ENCODE data around the gene ULBP1.

Gene ULBP1

DNA sequence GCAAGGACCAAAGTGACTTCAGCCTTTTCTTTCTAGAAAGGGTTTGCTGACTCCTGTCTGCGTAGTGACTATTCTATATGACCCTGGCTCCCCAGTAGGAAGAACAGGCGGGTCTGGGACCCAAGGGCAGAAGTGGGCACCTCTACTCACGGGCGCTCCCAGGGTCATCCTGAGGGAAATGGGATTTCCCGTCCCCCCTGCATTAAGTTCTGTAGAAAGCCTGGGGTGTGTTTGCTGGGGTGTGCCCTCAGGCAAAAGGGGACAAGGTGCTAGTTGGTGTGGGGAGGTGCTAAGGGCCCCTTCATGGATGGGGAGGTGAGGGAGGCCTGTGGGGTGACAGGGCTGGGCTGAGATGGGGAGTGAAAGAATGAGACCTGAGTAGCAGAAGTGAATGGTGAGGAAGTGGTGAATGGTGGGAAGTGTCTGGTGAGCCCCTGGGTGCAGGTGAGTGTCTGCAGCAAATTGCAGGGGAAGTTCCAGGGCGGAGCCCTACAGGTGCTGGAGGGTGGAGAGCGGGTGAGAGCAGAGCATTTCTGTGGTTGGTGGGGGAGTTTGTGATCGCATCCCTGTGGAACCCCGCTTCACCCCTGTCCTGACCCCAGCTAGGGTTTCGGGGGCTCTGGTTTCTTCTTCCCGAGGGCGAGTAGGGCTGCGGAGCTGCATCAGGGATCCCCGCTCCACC is 40.5 kb downstream of the ULBP1 start:
- Histone ChIP-seq H3K4me2 (ENCODE audit: low read length) (peak overlapping the region; percentile 73), H3K27ac (ENCODE audit: low read depth, low read length, poor library complexity, severe bottlenecking) (peak overlapping the region; percentile 75), H3K36me3 (ENCODE audit: insufficient read depth, low read length) (no peaks in the 10 kb centered on the region; the same call in 1 of the 2 replicates), H3K79me2 (ENCODE audit: insufficient read depth, low read length) (no peaks in the 10 kb centered on the region), H3K9me3 (ENCODE audit: low read length) (no peaks in the 10 kb centered on the region), H3K4me1 (ENCODE audit: insufficient read depth, low read length, severe bottlenecking) (peaks cover 12% of the 10 kb centered on the region), H3K9me2 (ENCODE audit: low read depth, low read length) (no peaks in the 10 kb centered on the region), H4K20me1 (ENCODE audit: insufficient read depth, low read length) (no peaks in the 10 kb centered on the region), H3K27me3 (ENCODE audit: insufficient read depth, low read length) (no peaks in the 10 kb centered on the region), H2AFZ (ENCODE audit: low read length) (no peak overlapping the region), H3F3A (ENCODE audit: insufficient read depth, low read length) (no peaks in the 10 kb centered on the region), H3K9ac (ENCODE audit: low read length) (peak overlapping the region; percentile 79), H3K4me3 (ENCODE audit: low read depth, low read length, poor library complexity, severe bottlenecking) (peak overlapping the region; percentile 74)
- no peak for TF ChIP-seq EZH2 (IDR thresholded peaks at IDR 0.05; ENCODE audit: borderline replicate concordance, low read length)
- TF ChIP-seq, protein P1, sequence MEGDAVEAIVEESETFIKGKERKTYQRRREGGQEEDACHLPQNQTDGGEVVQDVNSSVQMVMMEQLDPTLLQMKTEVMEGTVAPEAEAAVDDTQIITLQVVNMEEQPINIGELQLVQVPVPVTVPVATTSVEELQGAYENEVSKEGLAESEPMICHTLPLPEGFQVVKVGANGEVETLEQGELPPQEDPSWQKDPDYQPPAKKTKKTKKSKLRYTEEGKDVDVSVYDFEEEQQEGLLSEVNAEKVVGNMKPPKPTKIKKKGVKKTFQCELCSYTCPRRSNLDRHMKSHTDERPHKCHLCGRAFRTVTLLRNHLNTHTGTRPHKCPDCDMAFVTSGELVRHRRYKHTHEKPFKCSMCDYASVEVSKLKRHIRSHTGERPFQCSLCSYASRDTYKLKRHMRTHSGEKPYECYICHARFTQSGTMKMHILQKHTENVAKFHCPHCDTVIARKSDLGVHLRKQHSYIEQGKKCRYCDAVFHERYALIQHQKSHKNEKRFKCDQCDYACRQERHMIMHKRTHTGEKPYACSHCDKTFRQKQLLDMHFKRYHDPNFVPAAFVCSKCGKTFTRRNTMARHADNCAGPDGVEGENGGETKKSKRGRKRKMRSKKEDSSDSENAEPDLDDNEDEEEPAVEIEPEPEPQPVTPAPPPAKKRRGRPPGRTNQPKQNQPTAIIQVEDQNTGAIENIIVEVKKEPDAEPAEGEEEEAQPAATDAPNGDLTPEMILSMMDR (IDR thresholded peaks at IDR 0.05; ENCODE audit: low read length), result no peak

DNA sequence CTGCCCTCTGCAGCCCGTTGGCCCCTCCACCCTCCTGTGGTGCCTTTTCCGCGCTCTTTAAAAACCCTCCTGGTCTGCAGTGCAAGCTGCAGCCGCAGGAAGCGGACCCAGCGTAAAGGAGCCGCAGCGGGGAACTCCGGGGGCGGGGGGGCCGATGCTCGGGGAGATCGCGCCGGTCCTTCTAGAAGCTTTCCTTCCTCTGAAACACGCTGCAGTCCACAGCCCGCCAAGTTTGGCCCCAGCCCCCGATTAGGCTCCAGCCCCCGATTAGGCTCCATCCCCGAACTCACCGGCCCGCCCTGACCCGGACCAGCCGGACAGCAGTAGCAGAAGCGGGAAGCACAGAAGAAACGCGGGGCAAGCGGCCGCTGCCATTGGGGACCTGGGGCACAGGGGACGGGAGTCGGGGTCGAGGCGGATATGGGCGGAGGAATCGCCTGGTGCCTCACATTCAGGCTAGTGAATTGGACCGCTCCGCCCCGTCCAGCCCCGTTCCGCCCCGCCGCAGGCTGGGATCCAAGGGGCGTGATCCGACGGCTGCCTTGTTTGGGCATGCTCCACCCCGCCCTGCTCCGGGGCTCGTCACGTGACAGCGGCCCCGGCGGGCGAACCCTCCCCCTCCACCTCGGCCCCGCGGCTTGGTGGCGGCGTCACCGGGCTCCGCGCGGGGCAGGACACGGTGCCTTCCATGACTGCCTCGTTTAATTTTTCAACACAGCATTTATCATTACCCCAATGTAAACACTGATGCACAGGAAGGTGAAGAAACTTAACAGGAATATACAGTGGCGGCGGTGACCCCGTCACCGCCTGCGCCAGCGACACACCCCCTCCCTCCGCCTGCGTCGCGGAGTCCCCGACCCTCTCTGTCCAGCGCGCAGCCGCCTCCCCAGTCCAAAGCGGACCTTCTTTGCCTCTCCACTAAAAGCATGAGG is 41.3 kb downstream of the ULBP1 start:
- H4K20me1 ChIP-seq (ENCODE audit: insufficient read depth, low read length), result no peaks in the 10 kb centered on the region
- peak overlapping the region; percentile 74 for H3K4me3 ChIP-seq (ENCODE audit: low read depth, low read length, poor library complexity, severe bottlenecking)
- TF ChIP-seq, protein P1 (IDR thresholded peaks at IDR 0.05; ENCODE audit: low read length), result no peak
- TF ChIP-seq EZH2 (IDR thresholded peaks at IDR 0.05; ENCODE audit: borderline replicate concordance, low read length), result no peak
- no peaks in the 10 kb centered on the region for H3K9me2 ChIP-seq (ENCODE audit: low read depth, low read length)
- H3K9me3 ChIP-seq (ENCODE audit: low read length), result no peaks in the 10 kb centered on the region
- no peaks in the 10 kb centered on the region; the same call in 1 of the 2 replicates for H3K36me3 ChIP-seq (ENCODE audit: insufficient read depth, low read length)
- peak overlapping the region; percentile 73 for H3K4me2 ChIP-seq (ENCODE audit: low read length)
- H3K9ac ChIP-seq (ENCODE audit: low read length), result peak overlapping the region; percentile 79
- no peaks in the 10 kb centered on the region for H3F3A ChIP-seq (ENCODE audit: insufficient read depth, low read length)
- peak overlapping the region; percentile 75 for H3K27ac ChIP-seq (ENCODE audit: low read depth, low read length, poor library complexity, severe bottlenecking)
- H3K79me2 ChIP-seq (ENCODE audit: insufficient read depth, low read length), result no peaks in the 10 kb centered on the region
- peak overlapping the region; percentile 78; the same call in 1 of the 2 replicates for H2AFZ ChIP-seq (ENCODE audit: low read length)
- no peaks in the 10 kb centered on the region for H3K27me3 ChIP-seq (ENCODE audit: insufficient read depth, low read length)
- peaks cover 12% of the 10 kb centered on the region for H3K4me1 ChIP-seq (ENCODE audit: insufficient read depth, low read length, severe bottlenecking)

DNA sequence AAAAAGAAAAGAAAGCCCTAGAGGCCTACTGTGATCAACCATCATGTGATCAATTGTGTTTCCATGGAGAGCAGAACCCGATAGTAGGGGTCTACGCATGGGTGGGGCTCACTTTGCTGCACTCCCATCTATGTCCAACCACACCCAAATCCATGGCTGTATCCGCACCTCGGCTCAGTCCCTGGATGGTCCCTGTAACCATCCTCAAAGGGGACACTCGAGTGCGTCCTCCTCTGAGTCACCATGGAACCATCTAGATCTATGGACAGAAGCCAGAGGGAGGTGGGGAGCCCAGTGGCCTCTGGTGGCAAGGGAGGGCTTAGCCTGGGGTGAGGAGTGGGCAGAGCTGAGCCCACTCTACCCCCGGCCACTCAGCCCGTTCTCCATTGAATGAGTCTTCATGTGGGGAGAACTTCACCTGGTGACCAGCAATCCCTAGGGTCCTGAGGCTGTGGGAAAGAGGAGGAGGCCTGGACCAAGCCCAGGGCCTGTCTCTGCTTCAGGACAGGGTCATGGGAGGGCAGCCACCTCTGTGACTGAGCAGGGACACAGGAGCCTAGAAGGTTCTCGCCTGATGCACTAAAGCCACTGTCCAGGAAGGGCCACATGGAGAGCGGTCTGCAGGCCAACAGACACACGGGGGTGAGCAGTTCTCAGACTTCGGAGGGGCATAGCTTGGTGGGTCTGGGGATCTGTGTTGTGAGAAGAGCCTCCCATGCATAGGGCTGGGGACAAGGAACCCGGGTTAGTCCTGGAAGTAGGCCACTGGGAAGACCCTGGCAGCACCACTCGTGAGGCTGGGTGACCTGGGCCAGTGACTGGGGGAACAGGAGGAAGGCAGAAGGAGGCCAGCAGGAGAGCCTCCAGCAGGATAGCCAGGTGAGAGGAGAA is 42.3 kb downstream of the ULBP1 start:
- TF ChIP-seq, protein P1 (IDR thresholded peaks at IDR 0.05; ENCODE audit: low read length), result no peak
- no peak for TF ChIP-seq EZH2 (IDR thresholded peaks at IDR 0.05; ENCODE audit: borderline replicate concordance, low read length)
- no peaks in the 10 kb centered on the region for H3F3A ChIP-seq (ENCODE audit: insufficient read depth, low read length)
- H3K27ac ChIP-seq (ENCODE audit: low read depth, low read length, poor library complexity, severe bottlenecking), result no peak overlapping the region
- H3K9ac ChIP-seq (ENCODE audit: low read length), result peak overlapping the region; percentile 79; the same call in 1 of the 2 replicates
- peak overlapping the region; percentile 78; the same call in 1 of the 2 replicates for H2AFZ ChIP-seq (ENCODE audit: low read length)
- H3K9me2 ChIP-seq (ENCODE audit: low read depth, low read length), result no peaks in the 10 kb centered on the region
- no peaks in the 10 kb centered on the region; the same call in 1 of the 2 replicates for H3K36me3 ChIP-seq (ENCODE audit: insufficient read depth, low read length)
- H3K4me3 ChIP-seq (ENCODE audit: low read depth, low read length, poor library complexity, severe bottlenecking), result peak overlapping the region; percentile 74
- peaks cover 12% of the 10 kb centered on the region for H3K4me1 ChIP-seq (ENCODE audit: insufficient read depth, low read length, severe bottlenecking)
- peak overlapping the region; percentile 73 for H3K4me2 ChIP-seq (ENCODE audit: low read length)
- H3K27me3 ChIP-seq (ENCODE audit: insufficient read depth, low read length), result no peaks in the 10 kb centered on the region
- H4K20me1 ChIP-seq (ENCODE audit: insufficient read depth, low read length), result no peaks in the 10 kb centered on the region
- H3K9me3 ChIP-seq (ENCODE audit: low read length), result no peaks in the 10 kb centered on the region
- no peaks in the 10 kb centered on the region for H3K79me2 ChIP-seq (ENCODE audit: insufficient read depth, low read length)

Data from OCI-LY1 (cell line).